Peyer's patch (tissue), 4 donors: Measurements from ENCODE around the gene KATNAL1.

ENCODE experiments used
- POLR2A ChIP-seq, 2 donors: fragments of 450-650 bp; IDR thresholded peaks; one replicate each; pipeline ENCODE4 v1.5.1; 2017; ENCODE audit warnings: antibody characterized with exemption in 2 of 2, mild to moderate bottlenecking in 2 of 2, moderate library complexity in 2 of 2
- TF ChIP-seq, protein P1 (sequence below), 6 experiments: fragments of 450-650 bp in 4 of 6; fragments of 200-600 bp in 2 of 6; sonication (generic) in 1 of 6; IDR thresholded peaks; one replicate each; pipeline ENCODE4 v1.5.1; 2017 to 2019; ENCODE audit warnings: antibody characterized with exemption in 6 of 6, mild to moderate bottlenecking in 3 of 6, moderate library complexity in 1 of 6

DNA sequence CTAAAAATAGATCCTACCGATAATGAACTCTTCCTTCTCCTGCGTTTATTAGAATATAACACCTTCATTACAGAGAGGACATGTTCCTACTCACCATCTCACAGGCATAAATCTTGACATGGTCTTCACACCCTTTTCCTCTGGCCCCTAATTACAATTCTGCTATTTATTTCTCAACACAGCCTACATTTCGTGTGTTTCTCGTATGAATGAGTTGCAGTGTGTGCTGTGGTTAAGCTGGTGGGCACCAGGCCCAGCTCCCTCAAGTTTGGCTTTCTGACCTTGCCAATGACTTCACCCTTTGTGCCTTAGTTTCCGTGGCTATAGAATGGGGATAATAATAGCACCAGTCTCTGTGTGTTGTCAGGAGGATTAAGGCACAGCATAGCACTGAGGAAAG lies 12.3 kb upstream of the KATNAL1 start:
- TF ChIP-seq, protein P1, sequence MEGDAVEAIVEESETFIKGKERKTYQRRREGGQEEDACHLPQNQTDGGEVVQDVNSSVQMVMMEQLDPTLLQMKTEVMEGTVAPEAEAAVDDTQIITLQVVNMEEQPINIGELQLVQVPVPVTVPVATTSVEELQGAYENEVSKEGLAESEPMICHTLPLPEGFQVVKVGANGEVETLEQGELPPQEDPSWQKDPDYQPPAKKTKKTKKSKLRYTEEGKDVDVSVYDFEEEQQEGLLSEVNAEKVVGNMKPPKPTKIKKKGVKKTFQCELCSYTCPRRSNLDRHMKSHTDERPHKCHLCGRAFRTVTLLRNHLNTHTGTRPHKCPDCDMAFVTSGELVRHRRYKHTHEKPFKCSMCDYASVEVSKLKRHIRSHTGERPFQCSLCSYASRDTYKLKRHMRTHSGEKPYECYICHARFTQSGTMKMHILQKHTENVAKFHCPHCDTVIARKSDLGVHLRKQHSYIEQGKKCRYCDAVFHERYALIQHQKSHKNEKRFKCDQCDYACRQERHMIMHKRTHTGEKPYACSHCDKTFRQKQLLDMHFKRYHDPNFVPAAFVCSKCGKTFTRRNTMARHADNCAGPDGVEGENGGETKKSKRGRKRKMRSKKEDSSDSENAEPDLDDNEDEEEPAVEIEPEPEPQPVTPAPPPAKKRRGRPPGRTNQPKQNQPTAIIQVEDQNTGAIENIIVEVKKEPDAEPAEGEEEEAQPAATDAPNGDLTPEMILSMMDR (IDR thresholded peaks at IDR 0.05), result no peak
- TF ChIP-seq POLR2A (IDR thresholded peaks at IDR 0.05), result no peak
